Kidney epithelial cell (primary cell): ENCODE measurements around the gene RCVRN. TPM values are rescaled to one million over a fixed set of nuclear protein-coding genes. Genes with fewer than 3 reads are reported as not detected.

Source experiments
- DNase-seq: peaks from one replicate; pipeline ENCODE4 v3.0.0-alpha.2; 2010; ENCODE audit warnings: low read depth
- H3K27me3 ChIP-seq: 2 replicates; pipeline ENCODE4 v1.6.0; 2011; ENCODE audit warnings: low read length; ENCODE audit not compliant: control insufficient read depth, insufficient read depth
- H3K36me3 ChIP-seq: 2 replicates; pipeline ENCODE4 v1.5.1; 2011; ENCODE audit warnings: low read length; ENCODE audit not compliant: control insufficient read depth, insufficient read depth
- H3K4me3 ChIP-seq: 2 replicates; pipeline ENCODE4 v1.5.1; 2011; ENCODE audit warnings: low read depth, mild to moderate bottlenecking, control low read depth, low read length
- CTCF ChIP-seq: IDR thresholded peaks from 2 replicates; pipeline ENCODE4 v1.5.1; 2011; ENCODE audit warnings: mild to moderate bottlenecking, moderate library complexity, low read length, control low read depth, inconsistent platforms; ENCODE audit not compliant: insufficient read depth, poor library complexity, severe bottlenecking
- total RNA-seq: library from RNA; depleted of rRNA; stranded (reverse); fragments of >200 nt; gene quantifications from 2 replicates; pipeline ENCODE4 v1.2.3, GENCODE V29; 2015

Gene RCVRN
- total RNA-seq, 1 donor from 2014 or later: 0.21 TPM

GRCh38 chr17:9936095-9936494 is 31.0 kb upstream of the RCVRN start:
- no peak for TF ChIP-seq CTCF
- DNase-seq: no peak
- H3K27me3 ChIP-seq: no peaks in the 10 kb centered on the region
- H3K4me3 ChIP-seq: no peak overlapping the region
- H3K36me3 ChIP-seq: no peaks in the 10 kb centered on the region

GRCh38 chr17:9935408-9935807 is 30.3 kb upstream of the RCVRN start:
- no peak for DNase-seq
- no peak for TF ChIP-seq CTCF
- H3K4me3 ChIP-seq: no peak overlapping the region

DNA sequence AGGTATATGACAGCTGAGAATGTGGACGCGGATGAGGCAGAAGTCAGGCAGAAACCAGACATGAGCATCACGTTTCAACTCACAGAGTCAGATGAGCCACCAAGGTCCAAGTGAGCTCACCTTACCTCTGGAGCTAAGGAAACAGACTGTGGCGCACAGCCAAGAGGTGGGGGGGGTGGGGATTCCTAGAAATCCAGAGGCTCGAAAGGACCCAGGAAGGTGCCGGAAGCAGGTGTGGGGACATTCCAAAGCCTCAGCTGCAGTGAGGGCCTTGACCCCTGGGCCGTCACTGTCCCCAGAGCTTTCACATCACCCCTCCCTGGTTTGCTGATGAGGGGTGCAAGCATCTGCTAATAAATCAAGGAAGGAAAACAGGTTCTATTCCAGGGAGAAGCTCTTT is 29.3 kb upstream of the RCVRN start:
- Histone ChIP-seq H3K4me3 (no peak overlapping the region), H3K36me3 (no peaks in the 10 kb centered on the region), H3K27me3 (no peaks in the 10 kb centered on the region)
- TF ChIP-seq CTCF: no peak
- no peak for DNase-seq

More at GRCh38 chr17:9935408-9935807, 30.3 kb upstream of the RCVRN start:
- no peaks in the 10 kb centered on the region for H3K27me3 ChIP-seq
- H3K36me3 ChIP-seq: no peaks in the 10 kb centered on the region

- no peak for TF ChIP-seq CTCF
- Histone ChIP-seq H3K27me3 (no peaks in the 10 kb centered on the region), H3K36me3 (no peaks in the 10 kb centered on the region), H3K4me3 (no peak overlapping the region)
- no peak for DNase-seq
These were observed 27.4 kb upstream of the RCVRN start for GRCh38 chr17:9932491-9932890.

DNA sequence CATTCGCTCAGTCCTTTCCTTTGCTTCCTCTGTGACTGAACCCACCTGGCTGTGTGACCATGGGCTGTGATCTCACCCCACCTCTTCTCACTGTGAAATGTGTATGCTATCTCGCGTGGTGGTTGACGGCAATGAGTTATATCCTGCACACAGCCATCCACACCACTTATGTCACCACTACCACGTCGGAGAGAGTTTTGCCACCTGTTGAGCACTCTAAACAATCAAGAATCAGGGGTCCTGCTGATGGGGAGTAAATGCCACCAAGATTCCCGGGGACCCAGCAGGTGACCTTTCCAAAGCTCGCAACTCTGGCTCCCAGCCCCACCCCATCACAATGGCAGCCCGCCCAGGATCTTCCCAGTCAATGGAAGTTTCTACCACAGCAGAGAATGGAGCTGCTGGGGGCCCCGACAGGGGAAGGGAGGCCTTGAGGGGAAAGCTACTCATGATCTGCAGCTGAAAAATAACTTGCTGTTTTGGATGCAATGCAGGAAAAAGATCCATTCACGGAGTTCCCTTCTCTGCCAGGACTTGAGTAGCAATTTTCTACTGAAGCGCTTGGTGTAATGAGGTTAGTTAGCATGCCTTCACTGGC is 26.2 kb upstream of the RCVRN start:
- no peaks in the 10 kb centered on the region for H3K36me3 ChIP-seq
- no peaks in the 10 kb centered on the region for H3K27me3 ChIP-seq
- TF ChIP-seq CTCF: no peak
- DNase-seq: no peak
- H3K4me3 ChIP-seq: no peak overlapping the region

DNA sequence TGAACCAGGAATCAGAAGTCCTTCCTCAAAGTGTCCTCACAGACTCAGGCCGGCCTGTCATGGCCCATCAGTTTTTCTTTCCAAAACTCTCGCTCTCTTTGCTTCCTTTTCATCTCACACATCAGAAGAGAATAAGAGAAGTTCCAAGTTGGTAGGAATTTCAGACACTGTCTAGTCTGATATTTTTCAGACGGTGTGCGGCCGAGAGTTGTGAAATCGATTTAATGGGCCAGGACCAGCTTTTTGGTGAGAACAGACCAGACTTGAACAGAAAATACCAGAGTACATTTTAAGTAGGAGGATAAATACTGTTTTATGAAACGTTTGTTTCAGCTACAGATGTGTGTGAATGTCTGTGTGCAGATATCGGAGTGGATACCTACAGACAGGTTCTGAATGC is 24.8 kb upstream of the RCVRN start:
- DNase-seq: no peak
- Histone ChIP-seq H3K36me3 (no peaks in the 10 kb centered on the region), H3K27me3 (no peaks in the 10 kb centered on the region), H3K4me3 (no peak overlapping the region)
- no peak for TF ChIP-seq CTCF
